Stimulated activated CD4-positive, alpha-beta T cell treated with anti-CD3 and anti-CD28 coated beads, Interleukin-1b, Interleukin-23, amount 100 ng/mL, for 48 hours (primary cell): ENCODE data around the gene CANT1.
"Not testable (repeated sequence)": the region's sequence is repeated elsewhere in the genome, so short reads cannot be mapped to it uniquely, and the experiment has no call there.

ENCODE experiments used
- DNase-seq: peaks from one replicate; pipeline ENCODE4 v3.0.0-alpha.2; 2020

Gene CANT1

GRCh38 chr17:78974635-78975591, 34.7 kb downstream of the CANT1 start:
- no peak for DNase-seq

- DNase-seq, result no peak
Observed at GRCh38 chr17:78973792-78974520, 35.6 kb downstream of the CANT1 start.

GRCh38 chr17:78973196-78973595, 36.4 kb downstream of the CANT1 start:
- no peak for DNase-seq

GRCh38 chr17:78972507-78973105, 37.0 kb downstream of the CANT1 start:
- DNase-seq, result no peak

- no peak for DNase-seq
Observed at GRCh38 chr17:78971756-78972506, 37.6 kb downstream of the CANT1 start.

- DNase-seq, result peak; percentile 71
Observed at GRCh38 chr17:78970834-78971755, 38.5 kb downstream of the CANT1 start.

GRCh38 chr17:78969865-78970264, 39.7 kb downstream of the CANT1 start:
- no peak for DNase-seq

GRCh38 chr17:78967782-78968362, 41.7 kb downstream of the CANT1 start:
- no peak for DNase-seq

- no peak for DNase-seq
Observed at GRCh38 chr17:78966910-78967600, 42.5 kb downstream of the CANT1 start.

- no peak for DNase-seq
Observed at GRCh38 chr17:78966123-78966813, 43.3 kb downstream of the CANT1 start.

- DNase-seq, result no peak
Observed at GRCh38 chr17:78965491-78965924, 44.1 kb downstream of the CANT1 start.

- no peak for DNase-seq
Observed at GRCh38 chr17:78963378-78963777, 46.2 kb downstream of the CANT1 start.

GRCh38 chr17:78962984-78963348, 46.6 kb downstream of the CANT1 start:
- DNase-seq, result not testable (repeated sequence)

GRCh38 chr17:78962345-78962983, 47.1 kb downstream of the CANT1 start:
- no peak for DNase-seq

GRCh38 chr17:78961571-78961970, 48.0 kb downstream of the CANT1 start:
- no peak for DNase-seq

GRCh38 chr17:78960928-78961327, 48.6 kb downstream of the CANT1 start:
- no peak for DNase-seq

- no peak for DNase-seq
Observed at GRCh38 chr17:78959803-78960202, 49.8 kb downstream of the CANT1 start.

- DNase-seq, result no peak
Observed at GRCh38 chr17:78958641-78959127, 50.9 kb downstream of the CANT1 start.

- no peak for DNase-seq
Observed at GRCh38 chr17:78957128-78957527, 52.4 kb downstream of the CANT1 start.
